ENCODE data around the gene FNDC3B.

FNDC3B gene

GRCh38 chr3:172079326-172079976 lies 40.1 kb downstream of the FNDC3B start:
- no peak for TF ChIP-seq CTCF (IDR thresholded peaks at IDR 0.05)

GRCh38 chr3:172080503-172080902 lies 41.1 kb downstream of the FNDC3B start:
- TF ChIP-seq CTCF (IDR thresholded peaks at IDR 0.05) = no peak

GRCh38 chr3:172082269-172082668 lies 42.9 kb downstream of the FNDC3B start:
- TF ChIP-seq CTCF (IDR thresholded peaks at IDR 0.05) = no peak

- TF ChIP-seq CTCF (IDR thresholded peaks at IDR 0.05) = no peak
These were observed 43.6 kb downstream of the FNDC3B start for GRCh38 chr3:172082820-172083513.

- no peak for TF ChIP-seq CTCF (IDR thresholded peaks at IDR 0.05)
These were observed 44.6 kb downstream of the FNDC3B start for GRCh38 chr3:172083995-172084409.

GRCh38 chr3:172084871-172085556 lies 45.6 kb downstream of the FNDC3B start:
- TF ChIP-seq CTCF (IDR thresholded peaks at IDR 0.05) = no peak

- no peak for TF ChIP-seq CTCF (IDR thresholded peaks at IDR 0.05)
These were observed 46.1 kb downstream of the FNDC3B start for GRCh38 chr3:172085557-172085895.

Measured in LNCAP (cell line).